GM21619 (cell line): Measurements from ENCODE around the gene SCUBE1.

ENCODE experiments used
- ATAC-seq: cut with Tn5 transposase; IDR thresholded peaks from one replicate; pipeline ENCODE4 v1.9.1; 2021; ENCODE audit not compliant: unreplicated experiment

The SCUBE1 gene

GRCh38 chr22:43220625-43221380 lies 122.4 kb downstream of the SCUBE1 start:
- ATAC-seq: no peak

DNA sequence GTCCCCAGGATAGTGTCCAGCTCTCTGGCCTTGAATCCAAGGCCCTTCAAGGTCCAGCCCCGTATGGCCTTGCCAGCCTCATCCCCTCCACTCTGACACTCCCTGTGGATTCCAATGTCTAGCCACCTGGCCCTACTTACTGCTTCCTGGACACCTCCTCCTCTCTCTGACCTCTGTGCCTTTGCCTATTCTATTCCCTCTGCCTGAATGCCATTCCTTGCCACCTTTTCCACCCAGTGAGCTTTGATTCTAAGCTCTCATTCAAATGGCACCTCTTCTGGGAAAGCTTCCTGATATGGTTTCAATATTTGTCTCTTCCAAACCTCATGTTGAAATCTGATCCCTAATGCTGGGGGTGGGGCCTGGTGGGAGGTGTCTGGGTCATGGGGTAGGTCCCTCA lies 124.4 kb downstream of the SCUBE1 start:
- no peak for ATAC-seq

DNA sequence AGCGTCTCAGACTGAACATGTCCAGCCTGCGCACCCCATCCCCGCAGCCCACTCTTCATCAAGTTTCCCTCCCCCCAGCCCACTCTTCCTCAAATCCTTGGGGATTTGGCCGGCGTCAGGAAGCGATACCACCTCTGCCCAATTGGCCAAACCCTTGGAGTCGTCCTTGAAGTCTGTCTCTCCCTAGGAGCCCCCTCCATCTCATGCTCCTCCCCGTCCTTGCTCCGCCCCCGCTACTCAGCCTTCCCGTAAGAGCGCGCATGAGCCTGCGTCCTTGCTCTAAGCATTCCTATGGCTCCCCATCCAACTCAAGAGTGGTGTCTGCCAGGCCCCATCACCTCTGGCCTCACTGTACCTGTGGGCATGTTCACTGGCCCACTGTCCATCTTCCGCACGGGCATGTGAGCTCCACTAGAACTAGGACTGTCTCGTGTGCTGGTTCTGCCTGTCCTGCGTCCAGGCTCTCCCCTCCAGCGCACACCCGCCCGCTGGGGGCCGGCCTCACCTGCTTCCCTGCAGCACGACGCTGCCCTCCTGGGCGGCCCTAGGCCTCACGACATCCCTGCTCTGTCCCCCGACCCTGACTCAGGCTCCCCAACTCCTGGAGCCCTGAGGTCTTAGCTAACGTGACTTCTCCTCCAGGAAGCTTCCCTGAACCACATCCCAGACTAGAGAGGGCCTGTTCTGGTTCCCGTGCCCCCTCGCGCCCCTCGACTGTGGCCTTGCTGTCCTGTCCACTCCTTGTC lies 125.7 kb downstream of the SCUBE1 start:
- ATAC-seq: no peak

- no peak for ATAC-seq
Measured at GRCh38 chr22:43216738-43217137, 126.4 kb downstream of the SCUBE1 start.

DNA sequence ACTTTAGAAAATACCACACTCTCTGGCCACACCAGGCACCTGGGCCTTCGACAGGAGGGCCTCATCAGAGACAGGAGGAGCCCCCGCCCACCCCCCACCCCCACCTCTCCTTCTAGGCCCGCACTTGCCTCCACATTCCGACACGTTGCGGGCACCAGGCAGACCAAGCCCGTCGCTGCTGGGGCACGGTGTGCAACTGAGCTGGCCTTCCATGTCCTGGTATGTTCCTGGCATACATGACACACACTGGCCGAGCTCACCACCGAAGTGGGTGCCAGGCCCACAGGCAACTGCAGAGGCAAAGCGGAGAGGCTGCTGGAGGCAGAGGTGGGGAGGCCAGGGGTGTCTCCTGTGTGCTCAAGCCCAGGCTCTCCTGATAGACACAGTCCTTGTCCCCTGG lies 129.2 kb downstream of the SCUBE1 start:
- ATAC-seq: no peak

DNA sequence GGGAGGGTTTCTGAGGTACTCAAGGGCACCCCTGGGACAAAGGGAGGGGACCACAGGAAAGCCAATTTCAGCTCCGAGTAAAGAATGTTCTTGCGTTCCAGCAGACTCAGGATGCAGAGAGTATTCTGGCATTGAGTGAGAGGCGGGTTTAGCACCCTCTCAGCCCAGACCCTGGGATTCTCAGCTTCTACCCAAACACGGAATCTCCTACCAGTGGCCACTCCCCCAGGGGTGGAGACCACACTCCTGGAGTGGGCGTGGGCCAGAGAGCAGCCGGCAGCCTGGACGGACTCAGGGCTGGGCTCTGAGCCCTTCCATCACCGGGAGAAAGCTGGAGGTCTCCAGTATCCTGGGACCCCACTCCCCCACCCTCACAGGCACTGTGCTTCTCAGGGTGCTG lies 130.1 kb downstream of the SCUBE1 start:
- ATAC-seq: no peak

DNA sequence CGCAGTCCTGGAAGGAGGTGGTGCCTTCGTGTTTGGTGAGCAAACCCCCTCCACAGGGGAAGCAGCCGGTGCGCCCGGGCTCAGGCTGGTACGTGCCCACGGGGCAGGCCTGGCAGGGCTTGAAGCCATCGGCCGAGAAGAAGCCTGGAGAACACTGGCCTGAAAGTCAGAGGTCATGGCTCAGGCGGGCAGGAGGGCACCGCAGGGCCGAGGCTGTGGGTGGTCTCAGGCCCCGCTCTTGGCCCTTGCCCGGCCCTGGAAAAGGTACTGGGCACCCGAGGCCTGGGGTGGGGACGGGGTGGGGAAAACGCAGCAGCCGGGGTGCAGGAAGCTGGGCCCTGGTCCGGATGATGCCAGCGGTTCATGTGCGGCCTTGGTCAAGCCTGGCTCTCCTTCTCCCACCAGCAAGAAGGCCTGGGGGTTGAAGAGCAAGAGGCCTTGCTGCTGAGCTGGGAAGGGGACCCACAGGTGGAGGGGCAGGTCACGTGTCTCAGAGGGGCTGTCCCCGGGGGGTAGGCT lies 130.7 kb downstream of the SCUBE1 start:
- ATAC-seq: no peak

DNA sequence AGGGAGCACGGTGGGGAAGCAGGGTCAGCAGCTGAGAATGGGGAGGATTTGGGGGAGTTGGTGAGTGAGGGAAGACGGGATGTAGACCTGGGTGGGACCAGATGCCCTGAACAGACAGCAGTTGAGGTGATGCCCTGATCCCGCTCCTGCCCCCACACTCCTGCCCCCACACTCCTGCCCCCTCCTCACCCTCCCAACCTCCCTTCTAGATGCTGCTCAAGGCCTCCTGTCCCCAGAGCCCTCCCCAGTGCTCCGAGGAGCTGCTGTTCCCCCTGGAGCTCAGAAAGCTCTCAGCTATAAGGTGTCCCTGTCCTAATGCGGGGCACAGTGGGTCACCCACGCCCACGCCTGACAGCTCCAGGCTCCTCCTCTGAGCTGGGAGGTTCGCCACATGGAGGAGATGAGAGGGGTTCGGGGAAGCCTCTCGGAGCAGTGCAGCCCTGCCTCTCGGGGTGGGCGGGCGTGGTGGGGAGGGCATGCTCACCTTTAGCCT lies 131.2 kb downstream of the SCUBE1 start:
- ATAC-seq: no peak

GRCh38 chr22:43210631-43211515 lies 132.3 kb downstream of the SCUBE1 start:
- no peak for ATAC-seq

- ATAC-seq: no peak
Measured at GRCh38 chr22:43209971-43210370, 133.2 kb downstream of the SCUBE1 start.

DNA sequence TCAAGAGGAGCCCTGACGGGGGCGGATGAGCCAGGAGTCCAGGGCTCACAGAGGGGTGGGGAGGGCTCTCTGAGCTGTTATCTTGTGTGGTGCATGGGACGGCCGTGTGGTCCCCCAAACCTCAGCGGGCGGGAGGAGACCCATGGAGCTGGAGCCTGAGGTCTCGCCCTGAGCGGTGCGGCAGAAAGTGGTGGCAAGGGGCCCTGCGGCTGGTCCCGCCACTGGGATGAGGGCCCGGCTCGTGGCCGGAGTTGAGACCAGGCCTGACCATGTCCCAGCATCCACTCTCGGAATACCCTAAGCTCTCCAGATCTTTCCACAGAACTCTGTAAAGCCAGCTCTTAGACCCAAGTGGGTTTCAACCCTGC lies 133.7 kb downstream of the SCUBE1 start:
- ATAC-seq: no peak

GRCh38 chr22:43208703-43209522 lies 134.3 kb downstream of the SCUBE1 start:
- no peak for ATAC-seq

GRCh38 chr22:43207849-43208702 lies 135.1 kb downstream of the SCUBE1 start:
- no peak for ATAC-seq

DNA sequence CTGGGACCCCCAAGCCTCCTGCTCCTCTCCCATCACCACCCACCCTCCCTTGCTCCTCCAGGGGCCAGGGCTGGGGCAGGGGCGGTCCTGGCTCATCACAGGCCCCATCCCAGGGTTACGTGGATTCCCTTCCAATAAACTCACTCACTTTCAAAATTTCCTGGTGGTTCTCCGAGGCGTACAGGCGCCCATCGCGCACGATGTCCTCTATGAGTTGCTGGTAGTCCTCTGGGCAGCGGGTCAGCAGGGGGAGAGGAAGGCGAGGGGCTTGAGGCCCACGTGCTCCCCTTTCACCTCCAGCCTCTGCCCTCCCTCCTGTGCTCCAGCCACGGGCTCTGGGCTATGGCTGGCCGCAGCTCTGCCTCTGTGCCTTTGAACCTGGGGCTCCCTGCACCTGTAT lies 135.8 kb downstream of the SCUBE1 start:
- ATAC-seq: no peak

DNA sequence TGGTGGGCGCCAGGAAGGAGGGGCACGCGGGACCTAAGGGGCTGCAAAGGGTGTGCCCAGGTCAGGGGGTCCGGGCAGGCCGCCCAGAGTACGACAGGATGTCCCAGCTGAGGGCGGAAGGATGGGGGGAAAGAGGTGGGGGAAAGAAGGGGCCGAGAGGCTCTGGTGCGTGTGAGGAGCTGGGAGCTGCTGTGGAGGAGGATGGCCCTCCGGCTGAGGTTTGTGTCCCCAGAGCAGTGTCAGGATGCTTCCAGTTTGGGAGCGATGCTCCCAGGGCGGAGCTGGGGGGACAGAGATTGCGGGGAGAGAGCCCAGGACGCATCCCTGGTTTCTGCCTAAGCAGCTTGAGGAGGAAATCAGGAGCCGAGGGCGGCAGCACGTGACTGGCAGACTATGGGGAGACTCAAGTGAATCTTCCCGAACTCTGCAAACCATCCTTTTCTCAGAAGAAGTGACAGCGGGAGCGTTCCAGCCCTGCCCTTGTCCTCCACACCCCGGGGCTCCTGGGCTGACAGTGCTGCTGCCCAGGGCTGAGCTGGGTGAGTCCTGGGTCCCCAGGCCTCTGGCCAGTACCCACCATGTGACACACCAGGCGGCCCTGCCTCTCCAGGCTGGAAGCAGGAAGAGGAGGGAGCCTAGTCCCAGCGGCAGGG lies 136.5 kb downstream of the SCUBE1 start:
- no peak for ATAC-seq

- no peak for ATAC-seq
Measured at GRCh38 chr22:43205748-43206508, 137.2 kb downstream of the SCUBE1 start.

- no peak for ATAC-seq
Measured at GRCh38 chr22:43205261-43205691, 137.9 kb downstream of the SCUBE1 start.

DNA sequence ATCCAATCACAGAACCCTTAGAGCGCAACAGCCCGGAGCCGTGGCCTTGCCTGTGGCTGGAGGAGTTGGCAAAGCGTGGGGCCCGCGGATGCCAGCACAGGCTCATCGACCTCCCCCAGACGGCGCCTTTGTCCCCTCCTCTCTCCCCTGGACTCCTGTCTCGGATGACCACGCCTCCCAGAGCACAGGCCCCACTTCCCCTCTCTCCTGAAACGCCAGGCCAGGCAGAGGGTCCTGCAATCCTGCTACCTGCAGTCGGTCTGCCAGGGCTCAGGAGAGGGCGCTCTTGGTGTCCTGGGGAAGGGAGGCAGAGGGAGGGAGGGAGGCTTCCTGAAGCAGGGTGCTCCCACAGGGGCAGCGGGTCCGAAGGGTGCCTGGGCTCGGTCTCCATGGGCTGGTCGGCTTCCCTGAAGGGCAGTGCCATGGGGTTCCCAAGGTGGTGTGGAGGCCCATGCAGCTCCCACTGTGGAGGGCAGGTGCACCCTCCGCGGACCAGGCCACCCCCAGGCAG lies 139.6 kb downstream of the SCUBE1 start:
- ATAC-seq: no peak
